MCF 10A (cell line): ENCODE data around the gene ZNF514. TPM values are rescaled to one million over a fixed set of nuclear protein-coding genes. Genes with fewer than 3 reads are reported as not detected.
"Not testable (repeated sequence)": the region's sequence is repeated elsewhere in the genome, so short reads cannot be mapped to it uniquely, and the experiment has no call there.

Source experiments
- BruUV-seq: library from RNA; stranded (reverse); fragments of 400-500 nt; replicated peaks from 2 replicates; lab custom pipeline; 2021; lab: Mats Ljungman, UMichigan
- CTCF ChIA-PET: fragments of 300-600 bp; sonication (Branson Sonifier 250); formaldehyde crosslinking; extraction: SDS; loops from one replicate; lab custom pipeline; 2021; ENCODE audit warnings: antibody characterized with exemption, inconsistent platforms; lab: Yijun Ruan, JAX
- POLR2A ChIA-PET: fragments of 300-600, 350-650 bp; sonication (Branson Sonifier 250); formaldehyde crosslinking; extraction: SDS; loops from one replicate; lab custom pipeline; 2020; ENCODE audit warnings: antibody characterized with exemption, inconsistent platforms; lab: Yijun Ruan, JAX
- DNase-seq: peaks from one replicate; pipeline ENCODE4 v3.0.0-alpha.2; 2018; ENCODE audit not compliant: unreplicated experiment
- H3K27ac Mint-ChIP-seq: one replicate; pipeline ENCODE4 v1.8.0; 2022; ENCODE audit warnings: mild to moderate bottlenecking, low read depth, mixed read lengths; ENCODE audit not compliant: unreplicated experiment
- H3K27me3 Mint-ChIP-seq: one replicate; pipeline ENCODE4 v1.8.0; 2022; ENCODE audit warnings: mixed read lengths; ENCODE audit not compliant: insufficient read depth, unreplicated experiment
- H3K36me3 Mint-ChIP-seq: one replicate; pipeline ENCODE4 v1.8.0; 2022; ENCODE audit warnings: mild to moderate bottlenecking, moderate library complexity, mixed read lengths; ENCODE audit not compliant: insufficient read depth, unreplicated experiment
- H3K4me1 Mint-ChIP-seq: one replicate; pipeline ENCODE4 v1.8.0; 2022; ENCODE audit warnings: mixed read lengths; ENCODE audit not compliant: insufficient read depth, unreplicated experiment
- H3K4me3 Mint-ChIP-seq: one replicate; pipeline ENCODE4 v1.8.0; 2022; ENCODE audit warnings: mild to moderate bottlenecking, moderate library complexity, mixed read lengths; ENCODE audit not compliant: unreplicated experiment
- H3K9me3 Mint-ChIP-seq: one replicate; pipeline ENCODE4 v1.8.0; 2022; ENCODE audit warnings: mixed read lengths; ENCODE audit not compliant: unreplicated experiment
- intact Hi-C: fragments of 100-400 bp; cut with micrococcal nuclease; formaldehyde crosslinking; loops from 2 replicates; pipeline ENCODE4 v1.14.1; 2022
- total RNA-seq: library from RNA; stranded (reverse); gene quantifications from 2 replicates; pipeline ENCODE4 v1.2.3, GENCODE V29; 2022
- TF ChIP-seq, protein P1 (sequence below): fragments of 200-600 bp; IDR thresholded peaks from one replicate; pipeline ENCODE4 v1.8.0; 2022; ENCODE audit warnings: antibody characterized with exemption, mild to moderate bottlenecking; ENCODE audit not compliant: unreplicated experiment

ZNF514 gene
- total RNA-seq, 1 experiment from 2014 or later = 6.3 TPM

DNA sequence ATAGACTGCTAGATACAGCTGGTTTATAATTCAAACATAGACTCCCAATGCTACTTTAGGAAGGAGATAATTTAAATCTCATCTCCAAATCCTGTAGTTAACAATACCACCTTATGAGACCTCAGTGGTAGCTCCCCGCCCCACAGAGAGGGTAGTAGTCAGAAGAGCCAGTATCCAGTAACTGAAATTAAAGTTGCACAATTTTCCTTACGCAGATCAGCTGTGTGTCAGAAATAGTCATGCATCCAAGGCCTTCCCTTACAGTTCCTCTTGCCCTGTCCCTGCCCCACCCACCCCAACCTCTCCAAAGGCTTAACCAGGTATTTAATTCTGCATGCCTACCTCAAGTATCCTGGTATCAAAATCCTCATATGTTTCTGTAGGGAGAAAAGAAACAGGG is 53.6 kb downstream of the ZNF514 start:
- no peak for DNase-seq
- ChIA-PET CTCF (interaction anchor here (0.6 to 2.4 kb wide), 8 partner anchors 9 to 1900 kb away, joined by 3 to 15 read pairs (median 3); no protein-coding TSS in a partner anchor), POLR2A (no interaction called here)
- BruUV-seq = no TSS peak
- intact Hi-C loops = no loop called here
- Mint-ChIP-seq H3K27ac (no peak overlapping the region), H3K9me3 (no peaks in the 10 kb centered on the region), H3K4me1 (peaks cover 6% of the 10 kb centered on the region), H3K4me3 (no peak overlapping the region), H3K27me3 (no peaks in the 10 kb centered on the region), H3K36me3 (peaks cover 84% of the 10 kb centered on the region)
- TF ChIP-seq, protein P1, sequence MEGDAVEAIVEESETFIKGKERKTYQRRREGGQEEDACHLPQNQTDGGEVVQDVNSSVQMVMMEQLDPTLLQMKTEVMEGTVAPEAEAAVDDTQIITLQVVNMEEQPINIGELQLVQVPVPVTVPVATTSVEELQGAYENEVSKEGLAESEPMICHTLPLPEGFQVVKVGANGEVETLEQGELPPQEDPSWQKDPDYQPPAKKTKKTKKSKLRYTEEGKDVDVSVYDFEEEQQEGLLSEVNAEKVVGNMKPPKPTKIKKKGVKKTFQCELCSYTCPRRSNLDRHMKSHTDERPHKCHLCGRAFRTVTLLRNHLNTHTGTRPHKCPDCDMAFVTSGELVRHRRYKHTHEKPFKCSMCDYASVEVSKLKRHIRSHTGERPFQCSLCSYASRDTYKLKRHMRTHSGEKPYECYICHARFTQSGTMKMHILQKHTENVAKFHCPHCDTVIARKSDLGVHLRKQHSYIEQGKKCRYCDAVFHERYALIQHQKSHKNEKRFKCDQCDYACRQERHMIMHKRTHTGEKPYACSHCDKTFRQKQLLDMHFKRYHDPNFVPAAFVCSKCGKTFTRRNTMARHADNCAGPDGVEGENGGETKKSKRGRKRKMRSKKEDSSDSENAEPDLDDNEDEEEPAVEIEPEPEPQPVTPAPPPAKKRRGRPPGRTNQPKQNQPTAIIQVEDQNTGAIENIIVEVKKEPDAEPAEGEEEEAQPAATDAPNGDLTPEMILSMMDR = no peak

DNA sequence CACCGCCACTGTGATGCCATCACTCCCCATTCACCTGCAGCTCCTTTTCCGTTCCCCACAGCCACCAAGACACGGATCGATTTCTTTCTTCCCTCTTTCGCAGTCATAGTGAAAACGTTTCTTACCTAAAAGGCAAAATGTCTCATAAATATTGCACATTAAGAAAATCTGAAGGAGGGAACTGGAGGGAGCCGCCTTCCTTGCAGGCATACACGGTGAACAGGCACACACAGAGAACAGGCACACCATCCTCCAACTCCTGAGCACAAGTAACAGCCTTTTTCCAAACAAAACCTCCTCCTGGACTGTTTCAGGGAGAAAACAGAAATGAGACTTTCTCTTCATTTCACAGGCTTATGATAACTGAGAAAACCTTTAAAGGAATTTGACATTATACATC is 55.0 kb downstream of the ZNF514 start:
- ChIA-PET POLR2A (no interaction called here), CTCF (interaction anchor here (1.1 to 2.4 kb wide), 2 partner anchors 11 to 28 kb away, joined by 3 to 15 read pairs; no protein-coding TSS in a partner anchor)
- Mint-ChIP-seq H3K36me3 (peaks cover 86% of the 10 kb centered on the region), H3K9me3 (no peaks in the 10 kb centered on the region), H3K27me3 (no peaks in the 10 kb centered on the region), H3K4me1 (peaks cover 6% of the 10 kb centered on the region), H3K27ac (no peak overlapping the region), H3K4me3 (no peak overlapping the region)
- TF ChIP-seq, protein P1 = no peak
- intact Hi-C loops = no loop called here
- no peak for DNase-seq
- BruUV-seq = no TSS peak

DNA sequence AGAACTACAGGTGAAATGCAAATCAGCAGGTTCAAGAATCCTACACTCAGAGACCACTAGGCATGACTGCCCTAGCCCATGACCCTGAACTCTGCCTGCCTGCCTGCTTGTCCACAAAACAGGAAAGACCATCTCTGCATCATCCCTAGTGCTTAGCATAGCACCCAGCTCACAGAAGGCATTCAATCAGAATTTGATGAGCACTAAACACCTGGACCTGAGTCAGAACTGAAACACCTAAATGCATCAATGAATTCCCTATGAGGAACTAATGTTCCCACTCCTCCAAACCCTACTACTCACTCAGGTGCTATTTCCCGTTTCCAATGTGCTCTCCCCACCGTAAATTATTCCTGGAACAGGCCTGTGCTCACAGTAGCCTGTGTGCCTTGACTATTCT is 59.7 kb downstream of the ZNF514 start:
- no peak for DNase-seq
- H3K27me3 Mint-ChIP-seq = no peaks in the 10 kb centered on the region
- no peak overlapping the region for H3K27ac Mint-ChIP-seq
- peaks cover 95% of the 10 kb centered on the region for H3K36me3 Mint-ChIP-seq
- no TSS peak for BruUV-seq
- TF ChIP-seq, protein P1 = no peak
- POLR2A ChIA-PET = no interaction called here
- intact Hi-C loops = no loop called here
- H3K9me3 Mint-ChIP-seq = no peaks in the 10 kb centered on the region
- no peak overlapping the region for H3K4me3 Mint-ChIP-seq
- no peaks in the 10 kb centered on the region for H3K4me1 Mint-ChIP-seq
- CTCF ChIA-PET = interaction anchor here (0.6 to 2.0 kb wide), 2 partner anchors 20 to 178 kb away, joined by 3 to 11 read pairs; no protein-coding TSS in a partner anchor

DNA sequence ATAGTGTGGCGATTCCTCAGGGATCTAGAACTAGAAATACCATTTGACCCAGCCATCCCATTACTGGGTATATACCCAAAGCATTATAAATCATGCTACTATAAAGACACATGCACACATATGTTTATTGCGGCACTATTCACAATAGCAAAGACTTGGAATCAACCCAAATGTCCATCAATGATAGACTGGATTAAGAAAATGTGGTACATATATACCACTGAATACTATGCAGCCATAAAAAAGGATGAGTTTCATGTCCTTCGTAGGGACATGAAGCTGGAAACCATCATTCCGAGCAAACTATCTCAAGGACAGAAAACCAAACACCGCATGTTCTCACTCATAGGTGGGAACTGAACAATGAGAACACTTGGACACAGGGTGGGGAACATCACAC is 61.4 kb downstream of the ZNF514 start:
- H3K9me3 Mint-ChIP-seq, DNase-seq, BruUV-seq, H3K27me3 Mint-ChIP-seq, H3K4me3 Mint-ChIP-seq, POLR2A ChIA-PET, H3K27ac Mint-ChIP-seq, intact Hi-C loops, CTCF ChIA-PET, H3K4me1 Mint-ChIP-seq: not testable (repeated sequence)
- H3K36me3 Mint-ChIP-seq = peaks cover 93% of the 10 kb centered on the region

Other genes starting within 250 kb of the ZNF514 start
- gene MAL, start 134.1 kb downstream of the ZNF514 start, total RNA-seq = not detected in 2 replicates
- 61.0 and 74.2 TPM in 2 replicates for gene MRPS5, start 38.0 kb downstream of the ZNF514 start, total RNA-seq
- 4.1 and 4.4 TPM in 2 replicates for gene ZNF2, start 6.0 kb upstream of the ZNF514 start, total RNA-seq
- gene ZNF892, start 47.7 kb upstream of the ZNF514 start, total RNA-seq = 10.2 and 10.3 TPM in 2 replicates
- gene PROM2, start 114.6 kb upstream of the ZNF514 start, total RNA-seq = 2.6 and 2.8 TPM in 2 replicates
- gene KCNIP3, start 137.5 kb upstream of the ZNF514 start, total RNA-seq = 9.5 and 15.6 TPM in 2 replicates
- gene FAHD2A, start 242.9 kb upstream of the ZNF514 start, total RNA-seq = 23.9 and 24.1 TPM in 2 replicates